Suprapubic skin (tissue), 4 donors: ENCODE results near the gene SLC1A5. TPM values are rescaled to one million over a fixed set of nuclear protein-coding genes. Genes with fewer than 3 reads are reported as not detected.

Experiments used
- DNase-seq, 2 donors: peaks; one replicate each; pipeline ENCODE4 v3.0.0-alpha.2; 2019; ENCODE audit warnings: low spot score in 2 of 2
- H3K27ac ChIP-seq: fragments of 200-600 bp; sonication (generic); one replicate; pipeline ENCODE4 v1.5.1; 2019
- H3K27me3 ChIP-seq: fragments of 200-600 bp; sonication (generic); one replicate; pipeline ENCODE4 v1.5.1; 2019
- H3K36me3 ChIP-seq: fragments of 200-600 bp; sonication (generic); one replicate; pipeline ENCODE4 v1.5.1; 2019
- H3K4me1 ChIP-seq: fragments of 200-600 bp; sonication (generic); one replicate; pipeline ENCODE4 v1.5.1; 2019
- H3K4me3 ChIP-seq: fragments of 200-600 bp; sonication (generic); one replicate; pipeline ENCODE4 v1.5.1; 2019; ENCODE audit warnings: mild to moderate bottlenecking
- H3K9me3 ChIP-seq: fragments of 200-600 bp; sonication (generic); one replicate; pipeline ENCODE4 v1.5.1; 2019
- CTCF ChIP-seq, 2 donors: fragments of 200-600 bp in 1 of 2; fragments of 450-650 bp in 1 of 2; sonication (generic) in 1 of 2; IDR thresholded peaks; one replicate each; pipeline ENCODE4 v1.5.1; 2016 to 2019; ENCODE audit warnings: antibody characterized with exemption in 2 of 2, mild to moderate bottlenecking in 1 of 2, moderate library complexity in 1 of 2
- EP300 ChIP-seq: sonication (generic); formaldehyde crosslinking; IDR thresholded peaks from one replicate; pipeline ENCODE4 v1.6.1; 2017; ENCODE audit warnings: antibody characterized with exemption
- POLR2A ChIP-seq, 2 donors: fragments of 450-650 bp; IDR thresholded peaks; one replicate each; pipeline ENCODE4 v1.6.1; 2017; ENCODE audit warnings: antibody characterized with exemption in 2 of 2, mild to moderate bottlenecking in 2 of 2, moderate library complexity in 2 of 2
- POLR2AphosphoS5 ChIP-seq, 3 donors: sonication (generic); formaldehyde crosslinking; IDR thresholded peaks; one replicate each; pipeline ENCODE4 v1.6.1; 2017; ENCODE audit warnings: antibody characterized with exemption in 3 of 3
- WGBS: methylation state at CpG from one replicate; pipeline ENCODE4 v1.1.5; 2018; 5-methylcytosine and 5-hydroxymethylcytosine counted together
- total RNA-seq, 4 donors: library from RNA; depleted of rRNA; stranded (reverse); fragments of >200 nt; gene quantifications; one replicate each; pipeline ENCODE4 v1.1.0, GENCODE V29; 2016

Gene SLC1A5
- total RNA-seq, 4 donors from 2014 or later, result 79.4 to 191 (median 131) TPM

DNA sequence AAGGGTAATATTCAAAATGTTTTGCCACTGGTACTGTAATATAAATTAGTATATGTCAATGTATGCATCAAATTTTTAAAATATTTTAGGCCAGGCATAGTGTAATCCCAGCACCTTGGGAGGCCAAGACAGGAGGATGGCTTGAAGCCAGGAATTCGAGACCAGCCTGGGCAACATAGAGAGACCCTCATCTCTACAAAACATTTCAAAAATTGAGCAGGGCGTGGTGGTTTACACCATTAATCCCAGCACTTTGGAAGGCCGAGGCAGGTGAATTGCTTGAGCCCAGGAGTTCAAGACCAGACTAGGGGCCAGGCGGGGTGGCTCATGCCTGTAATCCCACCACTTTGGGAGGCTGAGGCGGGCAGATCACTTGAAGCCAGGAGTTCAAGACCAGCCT is 28.0 kb downstream of the SLC1A5 start:
- Histone ChIP-seq H3K27me3 (no peaks in the 10 kb centered on the region), H3K4me3 (no peak overlapping the region), H3K36me3 (peaks cover 10% of the 10 kb centered on the region), H3K4me1 (peaks cover 54% of the 10 kb centered on the region), H3K9me3 (no peaks in the 10 kb centered on the region), H3K27ac (peak overlapping the region; percentile 83)
- 79% methylated on average over 4 of the region's 5 CpGs for WGBS
- no peak for DNase-seq
- TF ChIP-seq POLR2A (IDR thresholded peaks at IDR 0.05) (no peak), POLR2AphosphoS5 (IDR thresholded peaks at IDR 0.05) (no peak), EP300 (no peak), CTCF (IDR thresholded peaks at IDR 0.05) (no peak)

GRCh38 chr19:46759817-46760333 is 28.5 kb downstream of the SLC1A5 start:
- Histone ChIP-seq H3K4me1 (peaks cover 49% of the 10 kb centered on the region), H3K4me3 (no peak overlapping the region), H3K27me3 (no peaks in the 10 kb centered on the region), H3K27ac (peak overlapping the region; percentile 83), H3K9me3 (no peaks in the 10 kb centered on the region), H3K36me3 (peaks cover 10% of the 10 kb centered on the region)
- no peak for TF ChIP-seq POLR2A (IDR thresholded peaks at IDR 0.05)
- peak in 1 of 3 donors; percentile 65 for TF ChIP-seq POLR2AphosphoS5 (IDR thresholded peaks at IDR 0.05)
- WGBS, result 19% methylated on average over 7 of the region's 7 CpGs
- no peak for DNase-seq

- Histone ChIP-seq H3K4me1 (peaks cover 47% of the 10 kb centered on the region), H3K27ac (peak overlapping the region; percentile 59), H3K36me3 (peaks cover 10% of the 10 kb centered on the region), H3K9me3 (no peaks in the 10 kb centered on the region), H3K27me3 (no peaks in the 10 kb centered on the region), H3K4me3 (no peak overlapping the region)
- DNase-seq, result no peak
- 66% methylated on average over 6 of the region's 6 CpGs for WGBS
- no peak for TF ChIP-seq POLR2A (IDR thresholded peaks at IDR 0.05)
- TF ChIP-seq POLR2AphosphoS5 (IDR thresholded peaks at IDR 0.05), result no peak
- no peak for TF ChIP-seq CTCF (IDR thresholded peaks at IDR 0.05)
- no peak for TF ChIP-seq EP300
Observed at GRCh38 chr19:46759206-46759605, 29.2 kb downstream of the SLC1A5 start.

DNA sequence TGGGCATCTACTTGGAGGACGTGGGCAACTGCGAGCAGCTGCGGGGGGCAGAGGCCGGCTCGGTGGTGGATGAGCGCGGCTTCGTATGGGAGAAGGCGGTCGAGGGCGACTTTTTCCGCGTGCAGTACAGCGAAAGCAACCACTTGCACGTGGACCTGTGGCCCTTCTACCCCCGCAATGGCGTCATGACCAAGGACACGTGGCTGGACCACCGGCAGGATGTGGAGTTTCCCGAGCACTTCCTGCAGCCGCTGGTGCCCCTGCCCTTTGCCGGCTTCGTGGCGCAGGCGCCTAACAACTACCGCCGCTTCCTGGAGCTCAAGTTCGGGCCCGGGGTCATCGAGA is 31.9 kb downstream of the SLC1A5 start:
- 87% methylated on average over 25 of the region's 30 CpGs for WGBS
- no peaks in the 10 kb centered on the region for H3K9me3 ChIP-seq
- H3K36me3 ChIP-seq, result peaks cover 10% of the 10 kb centered on the region
- H3K27me3 ChIP-seq, result no peaks in the 10 kb centered on the region
- peaks cover 31% of the 10 kb centered on the region for H3K4me1 ChIP-seq
- TF ChIP-seq POLR2A (IDR thresholded peaks at IDR 0.05), result no peak
- TF ChIP-seq EP300, result no peak
- no peak for TF ChIP-seq POLR2AphosphoS5 (IDR thresholded peaks at IDR 0.05)
- no peak for TF ChIP-seq CTCF (IDR thresholded peaks at IDR 0.05)
- H3K27ac ChIP-seq, result no peak overlapping the region
- H3K4me3 ChIP-seq, result no peak overlapping the region
- DNase-seq, result no peak

- Histone ChIP-seq H3K9me3 (no peaks in the 10 kb centered on the region), H3K27ac (no peak overlapping the region), H3K27me3 (no peaks in the 10 kb centered on the region), H3K4me1 (peaks cover 26% of the 10 kb centered on the region), H3K36me3 (peaks cover 10% of the 10 kb centered on the region), H3K4me3 (no peak overlapping the region)
- WGBS, result 93% methylated on average over 9 of the region's 86 CpGs
- DNase-seq, result no peak
- TF ChIP-seq POLR2A (IDR thresholded peaks at IDR 0.05), result no peak
- no peak for TF ChIP-seq EP300
- no peak for TF ChIP-seq CTCF (IDR thresholded peaks at IDR 0.05)
- no peak for TF ChIP-seq POLR2AphosphoS5 (IDR thresholded peaks at IDR 0.05)
Observed at GRCh38 chr19:46755853-46756543, 32.4 kb downstream of the SLC1A5 start.
